GM10248 (cell line): Measurements from ENCODE around the gene NMT2.

Experiments
- CTCF ChIA-PET: fragments of 300-600 bp; sonication (Branson Sonifier 250); formaldehyde crosslinking; extraction: SDS; loops from one replicate; lab custom pipeline; 2021; ENCODE audit warnings: antibody characterized with exemption; lab: Yijun Ruan, JAX
- POLR2A ChIA-PET: fragments of 350-650 bp; sonication (Branson Sonifier 250); formaldehyde crosslinking; extraction: SDS; loops from one replicate; lab custom pipeline; 2020; ENCODE audit warnings: antibody characterized with exemption; lab: Yijun Ruan, JAX
- DNase-seq: peaks from one replicate; pipeline ENCODE4 v3.0.0; 2012; ENCODE audit errors: extremely low spot score
- CTCF ChIP-seq: IDR thresholded peaks from 2 replicates; pipeline ENCODE4 v1.5.1; 2012; ENCODE audit warnings: mild to moderate bottlenecking, low read depth; ENCODE audit errors: extremely low read depth, missing control alignments, control extremely low read depth

NMT2 gene

GRCh38 chr10:15182540-15183207, 14.2 kb upstream of the NMT2 start:
- no peak for TF ChIP-seq CTCF
- ChIA-PET CTCF (interaction anchor here (1.1 kb wide), 1 partner anchor 10 kb away, joined by 3 read pairs; no protein-coding TSS in a partner anchor), POLR2A (no interaction called here)
- no peak for DNase-seq

DNA sequence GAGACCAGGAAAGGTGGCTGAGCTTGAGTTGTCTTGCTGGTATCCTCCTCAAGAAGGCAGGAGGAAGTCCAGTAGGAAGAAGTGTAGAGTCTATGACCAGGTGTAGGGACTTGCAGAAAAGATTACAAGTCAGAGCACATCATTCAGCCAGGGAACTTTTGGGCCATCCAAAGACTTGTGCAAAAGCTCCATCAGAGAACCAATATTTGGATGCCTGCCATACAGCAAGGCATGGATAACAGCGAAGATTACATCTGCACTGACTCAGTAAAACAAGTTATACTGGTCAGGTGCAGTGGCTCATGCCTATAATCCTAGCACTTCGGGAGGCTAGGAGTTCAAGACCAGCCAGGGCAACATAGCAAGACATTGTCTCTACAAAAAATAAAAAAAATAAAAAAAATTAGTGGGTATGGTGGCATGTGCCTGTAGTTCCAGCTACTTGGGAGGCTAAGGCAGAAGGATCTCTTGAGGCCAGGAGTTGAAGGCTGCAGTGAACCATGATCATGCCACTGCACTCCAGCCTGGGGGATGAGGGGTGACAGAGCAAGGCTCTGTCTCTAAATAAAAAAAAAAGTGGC, 13.2 kb upstream of the NMT2 start:
- no peak for TF ChIP-seq CTCF
- CTCF ChIA-PET: interaction anchor here (0.8 to 1.3 kb wide), 3 partner anchors 8 to 37 kb away, joined by 3 read pairs; no protein-coding TSS in a partner anchor
- POLR2A ChIA-PET: no interaction called here
- no peak for DNase-seq

GRCh38 chr10:15180736-15181135, 12.2 kb upstream of the NMT2 start:
- POLR2A ChIA-PET: no interaction called here
- CTCF ChIA-PET: interaction anchor here (0.9 to 1.3 kb wide), 2 partner anchors 9 to 30 kb away, joined by 3 read pairs; no protein-coding TSS in a partner anchor
- TF ChIP-seq CTCF: no peak
- DNase-seq: no peak

- no peak for DNase-seq
- no peak for TF ChIP-seq CTCF
- POLR2A ChIA-PET: no interaction called here
- CTCF ChIA-PET: interaction anchor here (0.9 kb wide), 1 partner anchor 33 kb away, joined by 3 read pairs; no protein-coding TSS in a partner anchor
Observed at GRCh38 chr10:15176269-15176668, 7.8 kb upstream of the NMT2 start.

DNA sequence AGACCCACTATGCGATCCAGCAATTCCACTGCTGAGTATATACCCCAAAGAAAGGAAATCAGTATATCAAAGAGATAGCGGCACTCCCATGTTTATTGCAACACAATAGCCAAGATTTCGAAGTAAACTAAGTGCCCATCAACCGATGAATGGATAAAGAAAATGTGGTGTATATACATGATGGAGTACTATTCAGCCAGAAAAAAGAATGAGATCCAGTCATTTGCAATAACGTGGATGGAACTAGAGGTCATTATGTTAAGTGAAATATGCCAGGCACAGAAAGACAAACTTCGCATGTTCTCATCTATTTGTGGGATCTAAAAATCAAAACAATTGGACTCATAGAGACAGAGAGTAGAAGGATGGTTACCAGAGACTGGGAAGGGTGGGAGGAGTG, 7.1 kb upstream of the NMT2 start:
- ChIA-PET CTCF (no interaction called here), POLR2A (no interaction called here)
- no peak for TF ChIP-seq CTCF
- no peak for DNase-seq

DNA sequence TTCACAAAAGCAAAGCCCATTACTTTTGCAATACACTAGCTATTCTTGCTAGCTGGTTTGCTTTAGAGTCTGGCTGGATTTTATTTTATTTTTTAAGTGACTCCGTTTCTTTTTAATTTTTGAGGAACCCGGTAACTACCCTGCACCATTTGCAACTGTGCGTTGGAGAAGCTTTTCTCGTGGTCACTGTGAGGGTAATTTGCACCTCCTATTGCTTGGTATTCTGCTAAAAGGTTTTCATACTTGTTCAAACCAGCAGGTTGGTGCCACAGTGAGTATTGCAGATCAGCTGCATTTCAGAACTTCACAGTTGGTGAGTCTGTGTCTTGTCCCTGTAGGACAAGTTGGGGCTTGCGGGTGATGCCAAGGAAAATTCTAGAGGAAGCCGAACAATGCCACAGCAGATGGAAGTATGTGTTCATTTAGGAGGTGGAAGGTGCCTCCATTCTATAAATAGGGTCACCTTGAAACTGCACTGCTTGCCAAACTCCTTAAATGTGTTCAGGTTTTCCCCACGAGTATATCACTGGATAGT, 3.9 kb upstream of the NMT2 start:
- DNase-seq: no peak
- ChIA-PET POLR2A (no interaction called here), CTCF (interaction anchor here (1.4 kb wide), 1 partner anchor 38 kb away, joined by 3 read pairs; no protein-coding TSS in a partner anchor)
- no peak for TF ChIP-seq CTCF
